AG04450 (cell line): ENCODE results near the gene TMEM81. TPM values are rescaled to one million over a fixed set of nuclear protein-coding genes. Genes with fewer than 3 reads are reported as not detected.

Source experiments
- CTCF ChIA-PET: fragments of 300-600, 350-600 bp; formaldehyde crosslinking; extraction: SDS; loops from one replicate; lab custom pipeline; 2022; ENCODE audit warnings: antibody characterized with exemption, inconsistent platforms; lab: Charles Lee
- POLR2A ChIA-PET: fragments of 350-600 bp; formaldehyde crosslinking; extraction: SDS; loops from one replicate; lab custom pipeline; 2021; ENCODE audit warnings: antibody characterized with exemption, inconsistent platforms; lab: Yijun Ruan, JAX
- DNase-seq: peaks from one replicate; pipeline ENCODE4 v3.0.0-alpha.2; 2011; ENCODE audit warnings: low read depth, low spot score
- H3K27ac ChIP-seq: one replicate; pipeline ENCODE4 v1.5.1; 2012; ENCODE audit warnings: low read depth, low read length, control low read depth
- H3K27me3 ChIP-seq: one replicate; pipeline ENCODE4 v1.6.0; 2012; ENCODE audit warnings: low read length; ENCODE audit not compliant: control insufficient read depth, insufficient read depth
- H3K4me3 ChIP-seq: 2 replicates; pipeline ENCODE4 v1.5.1; 2011; ENCODE audit warnings: mild to moderate bottlenecking, low read depth, low read length, control low read depth
- H3K9me3 ChIP-seq: 2 replicates; pipeline ENCODE4 v1.5.1; 2012; ENCODE audit warnings: low read length; ENCODE audit not compliant: control insufficient read depth, insufficient read depth
- CTCF ChIP-seq: IDR thresholded peaks from 2 replicates; pipeline ENCODE4 v1.5.1; 2011; ENCODE audit warnings: low read depth, low read length, control low read depth, inconsistent platforms
- polyA plus RNA-seq: library from polyadenylated mRNA; depleted of rRNA; stranded (reverse); fragments of >200 nt; gene quantifications from 2 replicates; pipeline ENCODE4 v1.2.3, GENCODE V29; 2011; rRNA removed

TMEM81 gene
- polyA plus RNA-seq, 1 experiment = 2.7 TPM

- CTCF ChIA-PET = interaction anchor here (0.5 to 5.6 kb wide), 2 partner anchors 20 to 21 kb away, joined by 3 to 27 read pairs; no protein-coding TSS in a partner anchor
- H3K27me3 ChIP-seq = peaks cover 56% of the 10 kb centered on the region
Measured at GRCh38 chr1:205041998-205042910, 42.0 kb downstream of the TMEM81 start.

GRCh38 chr1:205041001-205041715, 43.1 kb downstream of the TMEM81 start:
- CTCF ChIA-PET = interaction anchor here (5.6 kb wide), 1 partner anchor 21 kb away, joined by 27 read pairs; no protein-coding TSS in a partner anchor
- H3K27me3 ChIP-seq = peaks cover 49% of the 10 kb centered on the region
- POLR2A ChIA-PET = no interaction called here
- H3K4me3 ChIP-seq = no peak overlapping the region
- H3K9me3 ChIP-seq = no peaks in the 10 kb centered on the region
- H3K27ac ChIP-seq = no peak overlapping the region
- TF ChIP-seq CTCF = no peak
- no peak for DNase-seq

More at GRCh38 chr1:205041998-205042910, 42.0 kb downstream of the TMEM81 start:
- DNase-seq = no peak
- no peaks in the 10 kb centered on the region for H3K9me3 ChIP-seq
- H3K27ac ChIP-seq = no peak overlapping the region
- H3K4me3 ChIP-seq = no peak overlapping the region
- POLR2A ChIA-PET = no interaction called here
- no peak for TF ChIP-seq CTCF

- H3K27ac ChIP-seq = no peak overlapping the region
- H3K9me3 ChIP-seq = no peaks in the 10 kb centered on the region
- no peak overlapping the region for H3K4me3 ChIP-seq
- H3K27me3 ChIP-seq = peaks cover 28% of the 10 kb centered on the region
- no peak for TF ChIP-seq CTCF
- no peak for DNase-seq
- CTCF ChIA-PET = interaction anchor here (0.8 to 5.6 kb wide), 2 partner anchors 24 to 63 kb away, joined by 3 to 27 read pairs; no protein-coding TSS in a partner anchor
- POLR2A ChIA-PET = no interaction called here
Measured at GRCh38 chr1:205038132-205038786, 46.0 kb downstream of the TMEM81 start.

- no peak overlapping the region for H3K4me3 ChIP-seq
- no peaks in the 10 kb centered on the region for H3K9me3 ChIP-seq
- CTCF ChIA-PET = interaction anchor here (0.8 to 5.6 kb wide), 2 partner anchors 24 to 62 kb away, joined by 3 to 27 read pairs; no protein-coding TSS in a partner anchor
- H3K27ac ChIP-seq = no peak overlapping the region
- no peak for DNase-seq
- POLR2A ChIA-PET = no interaction called here
- H3K27me3 ChIP-seq = peaks cover 24% of the 10 kb centered on the region
- TF ChIP-seq CTCF = no peak
Measured at GRCh38 chr1:205037539-205037938, 46.7 kb downstream of the TMEM81 start.

Other genes starting within 250 kb of the TMEM81 start
- 1.7 and 1.8 TPM in 2 replicates for gene NFASC, start 213.6 kb downstream of the TMEM81 start, polyA plus RNA-seq
- not detected in 2 replicates for gene CNTN2, start 41.2 kb downstream of the TMEM81 start, polyA plus RNA-seq
- 12.0 and 16.0 TPM in 2 replicates for gene RBBP5, start 37.5 kb upstream of the TMEM81 start, polyA plus RNA-seq
- 12.8 and 16.7 TPM in 2 replicates for gene DSTYK, start 127.2 kb upstream of the TMEM81 start, polyA plus RNA-seq
- 2.3 and 3.0 TPM in 2 replicates for gene TMCC2, start 143.5 kb upstream of the TMEM81 start, polyA plus RNA-seq
- 7.0 and 8.2 TPM in 2 replicates for gene NUAK2, start 237.3 kb upstream of the TMEM81 start, polyA plus RNA-seq